ENCODE data around the gene FARP1. TPM values are rescaled to one million over a fixed set of nuclear protein-coding genes. Genes with fewer than 3 reads are reported as not detected.

The FARP1 gene
- total and polyA plus RNA-seq, 2 donors: 5.8 to 7.5 TPM

DNA sequence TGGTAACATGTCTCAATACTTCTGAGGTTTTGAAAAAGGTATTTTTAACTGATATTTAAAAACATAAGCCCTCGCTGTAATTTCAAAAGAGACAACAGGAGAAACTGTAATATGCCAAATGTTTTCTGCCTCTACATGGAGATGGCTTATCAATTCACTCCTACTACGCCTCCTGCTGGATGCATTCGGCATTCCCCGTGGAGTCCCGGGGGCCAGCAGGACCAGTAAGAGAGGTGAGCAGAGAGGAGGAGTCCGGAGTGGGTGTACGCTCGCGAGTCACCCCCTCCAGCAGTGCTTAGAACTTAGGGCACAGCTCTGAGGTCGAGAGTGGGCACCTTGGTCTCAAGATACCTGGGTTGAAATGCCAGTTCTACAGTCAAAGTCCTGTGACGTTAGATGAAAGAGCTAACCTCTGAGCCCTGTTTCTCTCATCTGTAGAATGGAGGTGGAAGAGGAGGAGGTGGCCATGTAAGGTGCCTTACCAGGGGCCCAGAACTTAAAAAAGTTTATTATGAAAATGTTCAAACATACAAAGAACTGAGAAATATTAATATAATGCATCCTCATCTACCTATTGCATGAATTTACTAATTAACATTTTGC is 323.8 kb downstream of the FARP1 start:
- 83% methylated on average over 11 of the region's 11 CpGs for WGBS
- Histone ChIP-seq H3K9me3 (ENCODE audit: control insufficient read depth in 2 of 2, insufficient read depth in 1 of 2, low read length in 1 of 2) (no peaks in the 10 kb centered on the region), H3K36me3 (ENCODE audit: control insufficient read depth in 2 of 2, insufficient read depth in 2 of 2, low read length in 1 of 2) (peaks cover 63 to 83% of the 10 kb centered on the region in 2 donors), H3K27me3 (ENCODE audit: control insufficient read depth in 2 of 2, insufficient read depth in 1 of 2, low read length in 1 of 2) (no peaks in the 10 kb centered on the region), H3K4me1 (ENCODE audit: control insufficient read depth in 2 of 2, insufficient read depth in 2 of 2, low read length in 2 of 2) (peaks cover 0 to 20% of the 10 kb centered on the region in 2 donors), H3K27ac (ENCODE audit: low read depth in 1 of 2, low read length in 1 of 2) (no peak overlapping the region), H3K4me3 (ENCODE audit: low read length in 2 of 2) (no peak overlapping the region)
- DNase-seq (ENCODE audit: low read depth in 6 of 9, low spot score in 9 of 9): peak in 1 of 9 donors; percentile 55

DNA sequence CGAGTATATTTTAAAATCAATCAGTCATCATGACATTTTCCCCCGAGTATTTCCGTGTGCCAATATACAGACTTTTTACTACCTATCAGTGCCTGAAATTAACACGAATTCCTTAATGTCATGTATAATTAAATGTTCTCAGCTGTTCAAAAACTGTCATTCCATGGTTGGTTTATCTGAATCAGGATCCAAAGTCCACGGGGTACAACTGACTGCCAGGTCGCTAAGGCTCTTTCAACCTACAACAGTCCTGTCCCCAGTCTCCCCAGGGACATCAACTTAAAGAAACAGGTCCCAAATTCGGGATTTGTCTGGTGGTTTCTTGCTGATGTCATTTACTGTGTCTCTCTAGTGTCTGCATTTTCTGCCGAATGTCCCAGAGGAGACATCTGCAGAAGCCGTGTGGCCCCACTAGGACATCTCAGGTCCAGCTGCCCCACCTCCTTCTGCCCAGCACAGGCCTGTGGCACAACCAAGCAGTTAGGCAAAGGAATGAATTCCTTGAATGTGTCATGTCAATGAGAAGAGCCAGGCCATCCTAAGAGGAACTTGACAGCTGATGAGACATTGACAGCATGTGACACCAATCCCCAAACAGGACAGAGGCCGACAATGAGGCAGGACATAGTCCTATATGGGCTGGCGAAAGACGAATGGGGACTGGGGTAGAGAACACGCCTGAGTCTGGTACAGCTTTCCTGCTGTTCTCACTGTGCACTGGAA is 324.5 kb downstream of the FARP1 start:
- DNase-seq (ENCODE audit: low read depth in 6 of 9, low spot score in 9 of 9): no peak
- peaks cover 0 to 19% of the 10 kb centered on the region in 2 donors for H3K4me1 ChIP-seq (ENCODE audit: control insufficient read depth in 2 of 2, insufficient read depth in 2 of 2, low read length in 2 of 2)
- no peak overlapping the region for H3K4me3 ChIP-seq (ENCODE audit: low read length in 2 of 2)
- peaks cover 63 to 84% of the 10 kb centered on the region in 2 donors for H3K36me3 ChIP-seq (ENCODE audit: control insufficient read depth in 2 of 2, insufficient read depth in 2 of 2, low read length in 1 of 2)
- no peaks in the 10 kb centered on the region for H3K27me3 ChIP-seq (ENCODE audit: control insufficient read depth in 2 of 2, insufficient read depth in 1 of 2, low read length in 1 of 2)
- no peaks in the 10 kb centered on the region for H3K9me3 ChIP-seq (ENCODE audit: control insufficient read depth in 2 of 2, insufficient read depth in 1 of 2, low read length in 1 of 2)
- no peak overlapping the region for H3K27ac ChIP-seq (ENCODE audit: low read depth in 1 of 2, low read length in 1 of 2)
- WGBS: 93% methylated on average over 13 of the region's 13 CpGs

DNA sequence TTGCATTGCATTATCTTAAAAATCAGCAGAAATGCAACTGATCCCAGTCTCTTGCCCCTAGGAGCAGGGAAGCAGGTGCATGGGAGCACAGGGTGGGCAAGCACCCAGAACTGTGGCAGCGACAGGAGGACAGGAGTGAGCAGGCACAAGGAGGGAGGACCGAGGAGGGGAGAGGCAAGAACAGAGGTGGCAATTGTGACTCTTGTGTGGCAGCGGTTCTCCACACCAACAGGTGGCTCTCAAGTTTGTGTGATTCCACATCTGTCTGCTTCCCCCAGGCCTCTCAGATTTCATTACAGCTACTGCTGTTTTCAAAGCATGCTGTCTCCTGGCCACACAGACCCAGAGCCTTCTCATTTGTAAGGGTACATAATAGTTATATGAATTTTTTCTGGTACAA is 325.5 kb downstream of the FARP1 start:
- Histone ChIP-seq H3K9me3 (ENCODE audit: control insufficient read depth in 2 of 2, insufficient read depth in 1 of 2, low read length in 1 of 2) (no peaks in the 10 kb centered on the region), H3K36me3 (ENCODE audit: control insufficient read depth in 2 of 2, insufficient read depth in 2 of 2, low read length in 1 of 2) (peaks cover 56 to 76% of the 10 kb centered on the region in 2 donors), H3K4me3 (ENCODE audit: low read length in 2 of 2) (no peak overlapping the region), H3K27ac (ENCODE audit: low read depth in 1 of 2, low read length in 1 of 2) (no peak overlapping the region), H3K27me3 (ENCODE audit: control insufficient read depth in 2 of 2, insufficient read depth in 1 of 2, low read length in 1 of 2) (no peaks in the 10 kb centered on the region), H3K4me1 (ENCODE audit: control insufficient read depth in 2 of 2, insufficient read depth in 2 of 2, low read length in 2 of 2) (peaks cover 0 to 19% of the 10 kb centered on the region in 2 donors)
- WGBS: 86% methylated on average over 3 of the region's 3 CpGs
- no peak for DNase-seq (ENCODE audit: low read depth in 6 of 9, low spot score in 9 of 9)

DNA sequence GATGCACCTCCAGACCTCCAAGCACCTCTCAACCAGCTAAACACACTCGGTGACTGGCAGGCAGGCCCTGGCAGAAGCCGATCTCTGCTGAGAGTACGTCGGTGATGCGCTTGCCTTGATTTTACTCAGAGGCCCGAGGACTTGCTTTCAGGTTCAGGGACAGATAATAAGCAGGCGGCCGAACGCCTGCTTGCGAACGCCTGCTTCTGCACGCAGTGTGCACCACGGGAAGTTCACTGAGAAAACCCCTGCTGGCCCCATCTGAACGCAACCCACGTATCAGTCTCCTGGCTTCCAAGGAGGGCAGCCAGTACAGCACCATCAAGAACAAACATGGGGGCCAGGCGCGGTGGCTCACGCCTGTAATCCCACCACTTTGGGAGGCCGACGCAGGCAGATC is 326.0 kb downstream of the FARP1 start:
- Histone ChIP-seq H3K27me3 (ENCODE audit: control insufficient read depth in 2 of 2, insufficient read depth in 1 of 2, low read length in 1 of 2) (no peaks in the 10 kb centered on the region), H3K9me3 (ENCODE audit: control insufficient read depth in 2 of 2, insufficient read depth in 1 of 2, low read length in 1 of 2) (no peaks in the 10 kb centered on the region), H3K4me1 (ENCODE audit: control insufficient read depth in 2 of 2, insufficient read depth in 2 of 2, low read length in 2 of 2) (peaks cover 0 to 17% of the 10 kb centered on the region in 2 donors), H3K4me3 (ENCODE audit: low read length in 2 of 2) (no peak overlapping the region), H3K36me3 (ENCODE audit: control insufficient read depth in 2 of 2, insufficient read depth in 2 of 2, low read length in 1 of 2) (peaks cover 56 to 77% of the 10 kb centered on the region in 2 donors), H3K27ac (ENCODE audit: low read depth in 1 of 2, low read length in 1 of 2) (no peak overlapping the region)
- 97% methylated on average over 20 of the region's 20 CpGs for WGBS
- no peak for DNase-seq (ENCODE audit: low read depth in 6 of 9, low spot score in 9 of 9)

DNA sequence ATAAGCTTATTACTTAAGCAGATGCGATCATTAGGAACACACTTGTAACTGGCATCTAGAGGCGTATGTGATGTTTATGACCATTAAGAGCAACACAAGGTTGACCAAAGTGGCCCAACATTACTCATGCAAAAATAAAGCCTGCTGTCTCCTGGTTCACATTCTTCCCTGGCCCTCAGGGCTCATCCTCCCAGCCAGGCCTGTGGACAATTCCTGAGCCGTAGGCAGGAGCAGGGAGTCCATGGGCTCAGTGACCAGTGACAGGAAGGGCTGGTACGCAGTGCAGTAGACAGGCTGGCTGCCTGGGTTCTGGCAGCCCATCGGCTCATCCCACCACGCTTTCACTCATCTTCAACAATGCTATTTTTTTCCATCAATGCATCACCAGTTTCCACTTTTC is 328.0 kb downstream of the FARP1 start:
- Histone ChIP-seq H3K36me3 (ENCODE audit: control insufficient read depth in 2 of 2, insufficient read depth in 2 of 2, low read length in 1 of 2) (peaks cover 64 to 75% of the 10 kb centered on the region in 2 donors), H3K4me1 (ENCODE audit: control insufficient read depth in 2 of 2, insufficient read depth in 2 of 2, low read length in 2 of 2) (peaks cover 4 to 16% of the 10 kb centered on the region in 2 donors), H3K4me3 (ENCODE audit: low read length in 2 of 2) (no peak overlapping the region), H3K9me3 (ENCODE audit: control insufficient read depth in 2 of 2, insufficient read depth in 1 of 2, low read length in 1 of 2) (no peaks in the 10 kb centered on the region), H3K27ac (ENCODE audit: low read depth in 1 of 2, low read length in 1 of 2) (no peak overlapping the region), H3K27me3 (ENCODE audit: control insufficient read depth in 2 of 2, insufficient read depth in 1 of 2, low read length in 1 of 2) (no peaks in the 10 kb centered on the region)
- 82% methylated on average over 6 of the region's 6 CpGs for WGBS
- DNase-seq (ENCODE audit: low read depth in 6 of 9, low spot score in 9 of 9): no peak

DNA sequence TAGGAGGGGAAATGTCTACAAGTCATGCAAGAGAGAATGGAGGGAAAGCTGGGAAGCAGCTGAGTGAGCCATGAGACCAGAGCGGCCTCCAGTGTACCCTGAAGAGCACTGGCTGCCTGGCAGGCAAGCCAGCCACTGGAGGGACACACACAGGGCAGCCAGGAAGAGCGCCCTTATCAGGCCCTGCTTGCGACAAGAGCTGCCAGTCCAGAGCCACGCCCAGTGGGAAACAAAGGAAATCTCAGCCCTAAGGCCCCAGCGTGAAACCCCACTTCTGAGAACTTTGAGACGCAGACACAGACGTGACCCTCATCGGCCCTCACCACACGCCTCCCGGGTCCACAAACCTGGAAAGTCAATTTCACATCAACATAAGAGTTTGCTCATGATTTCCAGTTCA is 329.0 kb downstream of the FARP1 start:
- no peak for DNase-seq (ENCODE audit: low read depth in 6 of 9, low spot score in 9 of 9)
- WGBS: 86% methylated on average over 10 of the region's 10 CpGs
- Histone ChIP-seq H3K36me3 (ENCODE audit: control insufficient read depth in 2 of 2, insufficient read depth in 2 of 2, low read length in 1 of 2) (peaks cover 61 to 64% of the 10 kb centered on the region in 2 donors), H3K4me3 (ENCODE audit: low read length in 2 of 2) (no peak overlapping the region), H3K27me3 (ENCODE audit: control insufficient read depth in 2 of 2, insufficient read depth in 1 of 2, low read length in 1 of 2) (no peaks in the 10 kb centered on the region), H3K27ac (ENCODE audit: low read depth in 1 of 2, low read length in 1 of 2) (no peak overlapping the region), H3K4me1 (ENCODE audit: control insufficient read depth in 2 of 2, insufficient read depth in 2 of 2, low read length in 2 of 2) (peaks cover 12 to 20% of the 10 kb centered on the region in 2 donors), H3K9me3 (ENCODE audit: control insufficient read depth in 2 of 2, insufficient read depth in 1 of 2, low read length in 1 of 2) (no peaks in the 10 kb centered on the region)

DNA sequence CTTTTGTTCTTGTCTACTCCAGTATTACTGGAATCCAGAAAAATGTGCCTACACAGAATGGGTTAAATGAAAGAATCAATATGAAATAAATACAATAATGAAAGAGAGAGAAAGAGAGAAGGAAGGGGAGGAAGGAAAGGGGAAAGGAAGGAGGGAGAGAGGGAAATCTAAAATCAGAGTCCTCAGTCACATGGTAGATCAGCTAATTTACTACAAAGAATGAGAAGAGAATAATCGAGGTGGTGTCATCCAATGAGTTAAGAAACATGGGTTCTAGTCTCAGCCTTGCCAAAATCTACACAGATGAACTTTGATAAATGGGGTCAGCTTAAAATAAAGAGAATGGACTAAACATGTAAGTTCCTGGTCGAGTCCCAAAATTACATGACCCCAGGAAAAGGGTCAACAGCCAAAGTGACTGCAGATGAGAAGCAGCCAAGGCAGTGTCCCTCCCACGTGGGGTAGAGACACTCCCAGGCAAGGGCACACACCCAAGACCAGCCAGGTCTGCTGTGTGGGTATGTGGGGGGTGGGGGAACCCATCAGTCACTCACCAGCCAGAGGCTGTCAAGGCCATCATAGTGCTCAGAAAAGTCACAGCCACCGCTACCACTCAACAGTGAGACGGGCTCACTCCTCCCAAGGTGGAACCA is 330.4 kb downstream of the FARP1 start:
- Histone ChIP-seq H3K9me3 (ENCODE audit: control insufficient read depth in 2 of 2, insufficient read depth in 1 of 2, low read length in 1 of 2) (no peaks in the 10 kb centered on the region), H3K36me3 (ENCODE audit: control insufficient read depth in 2 of 2, insufficient read depth in 2 of 2, low read length in 1 of 2) (peaks cover 50 to 53% of the 10 kb centered on the region in 2 donors), H3K27me3 (ENCODE audit: control insufficient read depth in 2 of 2, insufficient read depth in 1 of 2, low read length in 1 of 2) (no peaks in the 10 kb centered on the region), H3K27ac (ENCODE audit: low read depth in 1 of 2, low read length in 1 of 2) (no peak overlapping the region), H3K4me3 (ENCODE audit: low read length in 2 of 2) (no peak overlapping the region), H3K4me1 (ENCODE audit: control insufficient read depth in 2 of 2, insufficient read depth in 2 of 2, low read length in 2 of 2) (peaks cover 19 to 33% of the 10 kb centered on the region in 2 donors)
- WGBS: 97% methylated on average over 5 of the region's 5 CpGs
- no peak for DNase-seq (ENCODE audit: low read depth in 6 of 9, low spot score in 9 of 9)

DNA sequence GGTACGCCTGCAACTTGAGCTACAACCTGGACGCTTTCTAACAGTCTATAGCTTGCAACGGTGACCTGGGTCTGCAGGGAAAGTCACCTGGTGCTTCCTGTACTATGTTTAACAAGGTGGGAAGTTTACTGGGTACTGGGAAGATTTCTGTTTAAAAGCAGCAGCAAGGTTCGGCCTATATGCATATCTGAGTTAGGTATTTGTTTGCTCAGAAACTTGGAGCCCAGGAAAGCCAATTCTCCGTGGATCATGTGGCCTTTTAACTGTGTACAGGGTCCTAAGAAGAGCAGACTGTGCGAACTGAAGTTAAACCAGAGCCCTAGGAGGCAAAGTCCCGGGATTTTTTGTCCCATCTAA is 330.9 kb downstream of the FARP1 start:
- Histone ChIP-seq H3K4me1 (ENCODE audit: control insufficient read depth in 2 of 2, insufficient read depth in 2 of 2, low read length in 2 of 2) (peaks cover 22 to 32% of the 10 kb centered on the region in 2 donors), H3K4me3 (ENCODE audit: low read length in 2 of 2) (no peak overlapping the region), H3K27me3 (ENCODE audit: control insufficient read depth in 2 of 2, insufficient read depth in 1 of 2, low read length in 1 of 2) (no peaks in the 10 kb centered on the region), H3K9me3 (ENCODE audit: control insufficient read depth in 2 of 2, insufficient read depth in 1 of 2, low read length in 1 of 2) (no peaks in the 10 kb centered on the region), H3K36me3 (ENCODE audit: control insufficient read depth in 2 of 2, insufficient read depth in 2 of 2, low read length in 1 of 2) (peaks cover 46 to 48% of the 10 kb centered on the region in 2 donors), H3K27ac (ENCODE audit: low read depth in 1 of 2, low read length in 1 of 2) (no peak overlapping the region)
- 81% methylated on average over 7 of the region's 7 CpGs for WGBS
- DNase-seq (ENCODE audit: low read depth in 6 of 9, low spot score in 9 of 9): no peak

DNA sequence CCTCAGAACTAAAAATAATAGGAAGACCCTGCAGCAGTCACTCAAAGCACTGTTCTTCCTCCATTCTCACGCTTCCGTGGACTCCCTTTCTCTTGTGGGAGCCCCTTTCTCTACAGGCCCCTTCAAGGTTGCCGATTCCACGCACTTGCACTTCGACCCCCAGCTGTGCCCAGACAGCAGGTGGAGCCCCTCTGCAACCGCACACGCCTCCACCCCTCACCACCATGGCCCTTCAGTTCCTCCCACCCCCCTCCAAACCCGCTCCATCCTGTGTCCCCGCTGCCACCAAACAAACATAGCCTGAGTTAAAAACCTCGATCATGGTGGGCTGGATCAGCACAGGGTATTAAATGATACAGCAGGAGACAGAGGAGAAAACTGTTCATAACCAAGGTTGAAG is 331.4 kb downstream of the FARP1 start:
- H3K4me3 ChIP-seq (ENCODE audit: low read length in 2 of 2): no peak overlapping the region
- H3K9me3 ChIP-seq (ENCODE audit: control insufficient read depth in 2 of 2, insufficient read depth in 1 of 2, low read length in 1 of 2): no peaks in the 10 kb centered on the region
- no peaks in the 10 kb centered on the region for H3K27me3 ChIP-seq (ENCODE audit: control insufficient read depth in 2 of 2, insufficient read depth in 1 of 2, low read length in 1 of 2)
- WGBS: 97% methylated on average over 10 of the region's 10 CpGs
- H3K36me3 ChIP-seq (ENCODE audit: control insufficient read depth in 2 of 2, insufficient read depth in 2 of 2, low read length in 1 of 2): peaks cover 44% of the 10 kb centered on the region in 2 donors
- peak overlapping the region in 1 of 2 donors; percentile 12 for H3K27ac ChIP-seq (ENCODE audit: low read depth in 1 of 2, low read length in 1 of 2)
- H3K4me1 ChIP-seq (ENCODE audit: control insufficient read depth in 2 of 2, insufficient read depth in 2 of 2, low read length in 2 of 2): peaks cover 22 to 30% of the 10 kb centered on the region in 2 donors
- no peak for DNase-seq (ENCODE audit: low read depth in 6 of 9, low spot score in 9 of 9)

All from thymus (tissue), 11 donors.